GM23338 (cell line): ENCODE results near the gene SARDH.

Source experiments
- CREB1 ChIP-seq: fragments of 250-450 bp; sonication (Bioruptor Pico); IDR thresholded peaks from 2 replicates; pipeline ENCODE4 v1.5.0; 2020; ENCODE audit warnings: low read depth, mild to moderate bottlenecking, moderate library complexity
- CTCF ChIP-seq, 2 experiments: fragments of 200-600 bp in 1 of 2; sonication (generic) in 1 of 2; conservative IDR thresholded peaks; 2 replicates each; pipeline versions ENCODE4 v1.5.1 to v1.6.1; 2016 to 2017; ENCODE audit warnings: antibody characterized with exemption in 2 of 2, low read depth in 2 of 2, mild to moderate bottlenecking in 2 of 2, moderate library complexity in 1 of 2
- ETS1 ChIP-seq: IDR thresholded peaks from 2 replicates; pipeline ENCODE4 v1.6.1; 2016; ENCODE audit warnings: antibody characterized with exemption
- EZH2 ChIP-seq: fragments of 200-600 bp; sonication (generic); IDR thresholded peaks from one replicate; pipeline ENCODE4 v1.8.0; 2017; ENCODE audit warnings: antibody characterized with exemption, mild to moderate bottlenecking, low read depth; ENCODE audit not compliant: unreplicated experiment
- EZH2phosphoT487 ChIP-seq: fragments of 200-600 bp; sonication (generic); IDR thresholded peaks from one replicate; pipeline ENCODE4 v1.8.1; 2018; ENCODE audit warnings: antibody characterized with exemption; ENCODE audit not compliant: unreplicated experiment
- JUNB ChIP-seq: IDR thresholded peaks from one replicate; pipeline ENCODE4 v1.6.1; 2016; ENCODE audit warnings: antibody characterized with exemption; ENCODE audit not compliant: unreplicated experiment
- POLR2AphosphoS5 ChIP-seq: IDR thresholded peaks from 2 replicates; pipeline ENCODE4 v1.6.1; 2016; ENCODE audit warnings: antibody characterized with exemption, low read depth
- REST ChIP-seq: IDR thresholded peaks from one replicate; pipeline ENCODE4 v1.6.1; 2018; ENCODE audit warnings: antibody characterized with exemption; ENCODE audit not compliant: unreplicated experiment
- STAT1 ChIP-seq: IDR thresholded peaks from one replicate; pipeline ENCODE4 v1.6.1; 2016; ENCODE audit warnings: antibody characterized with exemption; ENCODE audit not compliant: unreplicated experiment
- ZNF114 ChIP-seq: fragments of 250-450 bp; sonication (Bioruptor Pico); IDR thresholded peaks from 2 replicates; pipeline ENCODE4 v1.5.0; 2020; ENCODE audit warnings: mild to moderate bottlenecking, moderate library complexity
- ZNF331 ChIP-seq: fragments of 250-450 bp; sonication (Bioruptor Pico); IDR thresholded peaks from 2 replicates; pipeline ENCODE4 v1.5.0; 2020; ENCODE audit warnings: low read depth, mild to moderate bottlenecking, moderate library complexity
- ZNF462 ChIP-seq: fragments of 250-450 bp; sonication (Bioruptor Pico); IDR thresholded peaks from 2 replicates; pipeline ENCODE4 v1.5.0; 2020; ENCODE audit warnings: mild to moderate bottlenecking, moderate library complexity

GRCh38 chr9:133770076-133770777, 32.1 kb upstream of the SARDH start:
- no peak for TF ChIP-seq CTCF (conservative IDR thresholded peaks at IDR 0.05; ENCODE audit: low read depth in 2 of 2)
- no peak for TF ChIP-seq POLR2AphosphoS5
- no peak for TF ChIP-seq EZH2
- TF ChIP-seq CREB1 (CRISPR knock-in tag), result no peak
- no peak for TF ChIP-seq STAT1
- TF ChIP-seq REST, result no peak
- no peak for TF ChIP-seq ZNF114
- TF ChIP-seq EZH2phosphoT487, result no peak
- no peak for TF ChIP-seq ZNF331 (CRISPR knock-in tag)
- TF ChIP-seq JUNB, result no peak
- TF ChIP-seq ETS1, result no peak
- no peak for TF ChIP-seq ZNF462 (CRISPR knock-in tag)
